SU-DHL-6 (cell line): ENCODE data around the gene CEP135.

ENCODE experiments used
- EZH2phosphoT487 ChIP-seq: fragments of 200-600 bp; sonication (generic), shearing (Covaris generic); conservative IDR thresholded peaks from 2 replicates; pipeline ENCODE4 v1.6.1; 2018; ENCODE audit warnings: mild to moderate bottlenecking, antibody characterized with exemption, low read length, moderate library complexity, mixed read lengths
- TF ChIP-seq, protein P1 (sequence below): fragments of 200-600 bp; sonication (generic); IDR thresholded peaks from one replicate; pipeline ENCODE4 v1.5.1; 2017; ENCODE audit warnings: antibody characterized with exemption, mild to moderate bottlenecking, low read length, moderate library complexity; ENCODE audit not compliant: insufficient read depth, poor library complexity, severe bottlenecking

- TF ChIP-seq, protein P1, sequence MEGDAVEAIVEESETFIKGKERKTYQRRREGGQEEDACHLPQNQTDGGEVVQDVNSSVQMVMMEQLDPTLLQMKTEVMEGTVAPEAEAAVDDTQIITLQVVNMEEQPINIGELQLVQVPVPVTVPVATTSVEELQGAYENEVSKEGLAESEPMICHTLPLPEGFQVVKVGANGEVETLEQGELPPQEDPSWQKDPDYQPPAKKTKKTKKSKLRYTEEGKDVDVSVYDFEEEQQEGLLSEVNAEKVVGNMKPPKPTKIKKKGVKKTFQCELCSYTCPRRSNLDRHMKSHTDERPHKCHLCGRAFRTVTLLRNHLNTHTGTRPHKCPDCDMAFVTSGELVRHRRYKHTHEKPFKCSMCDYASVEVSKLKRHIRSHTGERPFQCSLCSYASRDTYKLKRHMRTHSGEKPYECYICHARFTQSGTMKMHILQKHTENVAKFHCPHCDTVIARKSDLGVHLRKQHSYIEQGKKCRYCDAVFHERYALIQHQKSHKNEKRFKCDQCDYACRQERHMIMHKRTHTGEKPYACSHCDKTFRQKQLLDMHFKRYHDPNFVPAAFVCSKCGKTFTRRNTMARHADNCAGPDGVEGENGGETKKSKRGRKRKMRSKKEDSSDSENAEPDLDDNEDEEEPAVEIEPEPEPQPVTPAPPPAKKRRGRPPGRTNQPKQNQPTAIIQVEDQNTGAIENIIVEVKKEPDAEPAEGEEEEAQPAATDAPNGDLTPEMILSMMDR, result no peak
- TF ChIP-seq EZH2phosphoT487, result no peak
Measured at GRCh38 chr4:56026596-56026995, 77.9 kb downstream of the CEP135 start.
